Common myeloid progenitor, CD34-positive (primary cell): ENCODE results near the gene TNFSF10.
"Not testable (repeated sequence)": the region's sequence is repeated elsewhere in the genome, so short reads cannot be mapped to it uniquely, and the experiment has no call there.

ENCODE experiments used
- CTCF ChIA-PET: fragments of 350-600 bp; sonication (Branson Sonifier 250); formaldehyde crosslinking; loops from one replicate; lab custom pipeline; 2021; ENCODE audit warnings: antibody characterized with exemption; lab: Charles Lee
- POLR2A ChIA-PET: fragments of 350-600 bp; sonication (Branson Sonifier 250); formaldehyde crosslinking; loops from one replicate; lab custom pipeline; 2021; ENCODE audit warnings: antibody characterized with exemption; lab: Charles Lee
- DNase-seq, 3 donors: peaks; one replicate each; pipeline versions ENCODE4 v3.0.0 to v3.0.0-alpha.2; 2013
- H3K27ac ChIP-seq, 2 experiments: 1 replicate in 1 of 2; 2 replicates in 1 of 2; pipeline ENCODE4 v1.7.0; 2013; ENCODE audit warnings: inconsistent platforms in 2 of 2, low read length in 2 of 2, mild to moderate bottlenecking in 2 of 2, low read depth in 1 of 2, moderate library complexity in 1 of 2; ENCODE audit not compliant: severe bottlenecking in 2 of 2, insufficient read depth in 1 of 2, poor library complexity in 1 of 2
- H3K27me3 ChIP-seq, 5 experiments: replicated peaks in 2 of 5; 1 replicate in 3 of 5; 2 replicates in 2 of 5; pipeline versions ENCODE4 v1.6.1 to v1.7.0; 2013; ENCODE audit warnings: low read length in 4 of 5, mild to moderate bottlenecking in 2 of 5, moderate library complexity in 2 of 5, inconsistent platforms in 1 of 5; ENCODE audit not compliant: insufficient read depth in 5 of 5, control insufficient read depth in 4 of 5
- H3K36me3 ChIP-seq, 4 experiments: 1 replicate in 2 of 4; 2 replicates in 2 of 4; pipeline versions ENCODE4 v1.6.1 to v1.7.0; 2013; ENCODE audit warnings: low read length in 3 of 4, control low read depth in 1 of 4, mild to moderate bottlenecking in 1 of 4; ENCODE audit not compliant: control insufficient read depth in 4 of 4, insufficient read depth in 4 of 4
- H3K4me1 ChIP-seq, 4 experiments: 1 replicate in 3 of 4; 2 replicates in 1 of 4; pipeline versions ENCODE4 v1.6.1 to v1.7.1; 2013; ENCODE audit warnings: low read length in 3 of 4, mild to moderate bottlenecking in 3 of 4, control low read depth in 1 of 4, inconsistent platforms in 1 of 4, moderate library complexity in 1 of 4; ENCODE audit not compliant: control insufficient read depth in 4 of 4, insufficient read depth in 4 of 4; ENCODE audit errors: control extremely low read depth in 1 of 4
- H3K4me3 ChIP-seq, 7 experiments: 1 replicate in 4 of 7; 2 replicates in 3 of 7; pipeline versions ENCODE4 v1.5.1 to v1.7.0; 2013; ENCODE audit warnings: mild to moderate bottlenecking in 7 of 7, low read length in 6 of 7, moderate library complexity in 6 of 7, inconsistent platforms in 2 of 7, low read depth in 2 of 7, control low read depth in 1 of 7; ENCODE audit not compliant: insufficient read depth in 4 of 7, control insufficient read depth in 1 of 7; ENCODE audit errors: extremely low read depth in 1 of 7
- H3K9me3 ChIP-seq, 5 experiments: 1 replicate in 4 of 5; 2 replicates in 1 of 5; pipeline versions ENCODE4 v1.6.1 to v1.7.1; 2013; ENCODE audit warnings: low read length in 4 of 5, mild to moderate bottlenecking in 2 of 5, inconsistent platforms in 1 of 5, low read depth in 1 of 5, moderate library complexity in 1 of 5; ENCODE audit not compliant: control insufficient read depth in 4 of 5, insufficient read depth in 2 of 5; ENCODE audit errors: control extremely low read depth in 1 of 5
- WGBS: methylation state at CpG from one replicate; pipeline ENCODE4 v1.1.5; 2013; ENCODE audit not compliant: insufficient coverage; 5-methylcytosine and 5-hydroxymethylcytosine counted together

TNFSF10 gene

DNA sequence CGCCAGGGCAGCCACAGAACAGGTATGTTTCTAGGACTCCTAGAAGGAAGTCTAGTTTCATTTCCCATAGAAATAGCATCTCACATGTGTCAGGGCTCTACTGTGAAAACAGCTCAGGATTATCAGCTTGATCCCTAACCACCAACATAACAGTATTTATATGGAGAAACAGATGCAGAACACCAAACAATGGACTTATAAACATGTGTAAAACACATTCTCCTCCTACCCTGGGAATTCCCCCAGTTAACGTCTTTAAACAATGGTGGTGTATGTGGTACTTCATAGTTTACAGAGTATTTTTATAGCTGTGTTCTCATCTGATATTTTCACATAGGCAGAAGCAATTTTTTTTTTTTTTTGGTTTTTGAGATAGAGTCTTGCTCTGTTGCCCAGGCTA is 9.7 kb downstream of the TNFSF10 start:
- no CpG with 5 or more reads among the region's 2 CpGs for WGBS
- Histone ChIP-seq H3K36me3 (peaks cover 11 to 56% (median 36%) of the 10 kb centered on the region in 4 experiments), H3K27me3 (no peaks in the 10 kb centered on the region), H3K27ac (peak overlapping the region; percentile 12 to 32), H3K4me3 (peak overlapping the region in 1 of 7 experiments; percentile 28), H3K4me1 (peaks cover 32 to 78% (median 63%) of the 10 kb centered on the region in 4 experiments), H3K9me3 (no peaks in the 10 kb centered on the region)
- ChIA-PET CTCF (interaction anchor here (0.6 to 3.2 kb wide), 11 partner anchors 9 to 87 kb away, joined by 3 to 25 read pairs (median 3); partner anchors contain the start of gene TNFSF10), POLR2A (no interaction called here)
- peak in 2 of 3 donors; percentile 55 to 57 for DNase-seq

DNA sequence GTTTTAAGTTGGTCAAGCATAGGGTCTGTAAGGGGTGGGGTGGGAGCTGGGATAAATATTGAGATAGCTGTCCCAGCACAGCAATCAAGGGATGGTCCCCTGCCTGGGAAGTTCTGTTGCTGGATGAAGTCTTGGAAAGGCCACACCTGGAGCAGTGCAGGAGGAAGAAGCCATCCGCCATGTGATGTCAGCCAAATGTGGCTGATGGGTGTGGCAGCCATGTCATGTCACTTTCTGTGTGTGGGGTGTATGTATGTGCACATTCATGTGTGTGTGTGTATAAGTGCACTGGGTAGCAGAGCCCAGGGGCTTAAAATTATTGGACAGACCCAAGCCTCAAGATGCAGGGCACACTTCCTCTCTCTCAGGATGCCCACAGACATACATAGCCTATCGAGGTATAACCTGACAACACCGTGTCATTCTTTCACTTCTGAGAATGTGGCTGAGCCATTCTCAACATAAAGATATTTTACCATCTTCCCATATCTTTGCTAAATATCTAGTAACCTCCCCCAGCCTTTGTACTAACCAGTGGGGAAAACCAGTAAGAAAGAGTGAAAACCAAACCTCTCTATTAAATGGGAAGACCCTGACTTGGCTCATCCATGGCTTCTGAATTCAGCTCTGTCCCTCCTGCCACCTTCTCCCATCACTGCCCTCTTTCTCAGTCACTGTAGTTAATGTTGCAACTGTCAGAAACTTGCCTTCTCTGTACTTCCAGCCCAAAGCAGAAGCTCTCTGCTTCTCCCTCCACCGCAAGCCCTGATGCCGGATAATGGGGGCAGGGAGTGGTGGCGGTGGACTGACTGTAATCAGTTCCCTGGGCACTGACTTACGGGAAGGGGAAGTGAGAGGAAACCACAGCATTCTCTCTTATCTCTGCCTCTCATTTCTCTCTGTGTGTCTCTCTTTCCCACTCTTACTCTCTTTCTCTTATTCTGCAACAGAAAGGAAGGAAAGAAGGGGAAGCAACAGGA is 11.2 kb downstream of the TNFSF10 start:
- ChIA-PET CTCF (interaction anchor here (0.6 to 3.2 kb wide), 9 partner anchors 9 to 91 kb away, joined by 3 to 25 read pairs (median 3); partner anchors contain the start of gene TNFSF10), POLR2A (no interaction called here)
- Histone ChIP-seq H3K27me3 (no peaks in the 10 kb centered on the region), H3K4me3 (peak overlapping the region in 5 of 7 experiments; percentile 3 to 42 (median 33)), H3K36me3 (peaks cover 10 to 62% (median 40%) of the 10 kb centered on the region in 4 experiments), H3K4me1 (peaks cover 29 to 65% (median 52%) of the 10 kb centered on the region in 4 experiments), H3K27ac (peak overlapping the region; percentile 5 to 40), H3K9me3 (no peaks in the 10 kb centered on the region)
- peak; percentile 84 to 94 (median 93) for DNase-seq
- 33% methylated on average over 3 of the region's 7 CpGs for WGBS

DNA sequence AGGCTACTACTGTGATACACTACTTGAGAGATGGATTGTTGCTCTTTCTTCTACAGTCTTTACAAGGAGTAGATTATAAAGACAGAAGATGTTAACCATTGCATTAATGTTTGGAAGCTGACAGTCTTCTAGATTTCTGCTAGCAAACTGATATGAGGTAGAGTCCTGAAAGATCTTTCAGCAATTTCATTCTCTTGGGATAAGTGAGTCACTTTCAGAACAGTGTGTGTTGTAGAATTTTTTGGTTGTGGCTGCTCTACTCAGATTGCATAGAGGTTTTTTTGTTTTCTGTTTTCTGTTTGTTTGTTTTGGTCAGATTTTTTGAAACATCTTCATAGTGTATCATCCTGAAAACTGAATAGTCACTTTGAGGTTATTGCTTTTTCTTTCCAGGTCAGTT is 17.1 kb downstream of the TNFSF10 start:
- DNase-seq, result no peak
- Histone ChIP-seq H3K9me3 (peaks cover 0 to 7% (median 0%) of the 10 kb centered on the region in 5 experiments), H3K4me1 (peaks cover 0 to 12% (median 4%) of the 10 kb centered on the region in 4 experiments), H3K27me3 (no peaks in the 10 kb centered on the region), H3K36me3 (peaks cover 11 to 57% (median 42%) of the 10 kb centered on the region in 4 experiments), H3K4me3 (no peak overlapping the region), H3K27ac (no peak overlapping the region)
- ChIA-PET CTCF (no interaction called here), POLR2A (no interaction called here)

DNA sequence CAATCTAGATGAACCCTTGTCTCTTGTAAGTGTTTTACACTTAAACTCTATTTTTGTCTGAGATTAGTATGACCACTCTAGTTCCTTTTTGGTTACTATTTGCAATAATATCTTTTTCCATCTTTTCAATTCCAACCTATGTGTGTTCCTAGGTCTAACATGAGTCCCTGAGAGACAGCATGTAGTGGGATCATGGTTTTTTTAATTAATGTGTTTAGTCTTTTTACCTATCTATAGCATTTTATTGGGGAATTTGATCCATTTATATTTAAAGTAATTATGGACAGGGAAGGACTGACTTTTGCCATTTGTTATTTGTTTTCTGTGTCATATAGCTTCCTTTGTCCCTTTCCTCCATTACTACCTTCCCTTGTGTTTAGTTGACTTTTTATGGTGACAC is 21.7 kb downstream of the TNFSF10 start:
- no peaks in the 10 kb centered on the region for H3K4me1 ChIP-seq
- H3K9me3 ChIP-seq, result peaks cover 0 to 7% (median 0%) of the 10 kb centered on the region in 5 experiments
- no peak overlapping the region for H3K27ac ChIP-seq
- H3K27me3 ChIP-seq, result no peaks in the 10 kb centered on the region
- ChIA-PET CTCF (interaction anchor here (0.7 kb wide), 1 partner anchor 72 kb away, joined by 3 read pairs; no protein-coding TSS in a partner anchor), POLR2A (no interaction called here)
- peaks cover 4 to 19% (median 13%) of the 10 kb centered on the region in 4 experiments for H3K36me3 ChIP-seq
- no peak for DNase-seq
- H3K4me3 ChIP-seq, result no peak overlapping the region

DNA sequence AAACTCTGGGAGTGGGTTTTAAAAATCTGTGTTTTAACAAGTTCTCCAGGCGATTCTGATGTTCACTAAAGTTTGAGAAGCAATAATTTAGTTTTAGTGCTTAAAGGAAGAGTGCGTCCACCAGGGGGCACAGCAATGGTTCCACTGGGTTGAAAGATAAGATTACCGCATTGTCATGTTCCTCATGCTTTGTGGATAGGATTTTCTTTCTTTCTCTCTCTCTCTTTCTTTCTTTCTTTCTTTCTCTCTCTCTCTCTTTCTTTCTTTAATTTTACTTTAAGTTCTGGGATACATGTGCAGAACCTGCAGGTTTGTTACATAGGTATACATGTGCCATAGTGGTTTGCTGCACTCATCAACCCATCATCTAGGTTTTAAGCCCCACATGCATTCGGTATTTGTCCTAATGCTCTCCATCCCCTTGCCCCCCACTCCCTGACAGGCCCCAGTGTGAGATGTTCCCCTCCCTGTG is 33.0 kb downstream of the TNFSF10 start:
- H3K27me3 ChIP-seq, H3K4me1 ChIP-seq, H3K27ac ChIP-seq, H3K36me3 ChIP-seq, H3K4me3 ChIP-seq, POLR2A ChIA-PET, H3K9me3 ChIP-seq: not testable (repeated sequence)
- CTCF ChIA-PET, result interaction anchor here (0.6 to 1.8 kb wide), 5 partner anchors 22 to 295 kb away, joined by 3 to 12 read pairs (median 3); no protein-coding TSS in a partner anchor
- peak; percentile 85 to 94 (median 91) for DNase-seq
- 0% methylated on average over 1 of the region's 4 CpGs for WGBS

DNA sequence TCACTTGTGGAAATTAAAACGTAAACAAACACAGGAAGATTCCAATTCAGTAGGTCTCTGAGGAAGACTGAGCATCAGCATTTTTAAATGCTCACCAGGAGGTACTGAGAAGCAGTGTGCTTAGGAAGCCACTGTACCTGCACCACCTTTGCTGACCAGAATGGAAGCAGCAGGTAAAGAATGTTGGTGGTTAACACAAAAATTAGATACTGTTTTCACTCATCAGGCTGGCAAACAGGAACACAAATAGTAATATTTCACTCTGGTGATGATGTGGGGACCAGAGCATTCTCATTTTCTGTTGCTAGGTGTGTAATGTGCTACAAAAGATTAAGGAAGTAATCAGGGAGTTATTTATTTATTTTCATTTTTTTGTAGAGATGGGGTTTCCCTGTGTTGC is 45.1 kb downstream of the TNFSF10 start:
- CTCF ChIA-PET, result interaction anchor here (0.8 to 1.6 kb wide), 4 partner anchors 10 to 144 kb away, joined by 3 to 5 read pairs (median 4); no protein-coding TSS in a partner anchor
- H3K4me3 ChIP-seq, result no peak overlapping the region
- no peak overlapping the region for H3K27ac ChIP-seq
- POLR2A ChIA-PET, result no interaction called here
- H3K4me1 ChIP-seq, result peaks cover 0 to 8% (median 2%) of the 10 kb centered on the region in 4 experiments
- H3K36me3 ChIP-seq, result no peaks in the 10 kb centered on the region
- H3K27me3 ChIP-seq, result no peaks in the 10 kb centered on the region
- 86% methylated on average over 1 of the region's 1 CpG for WGBS
- peak in 2 of 3 donors; percentile 1 to 6 for DNase-seq
- no peaks in the 10 kb centered on the region for H3K9me3 ChIP-seq
